Measurements from ENCODE around the gene PAGR1. TPM values are rescaled to one million over a fixed set of nuclear protein-coding genes. Genes with fewer than 3 reads are reported as not detected.
A peak's percentile ranks its signal among the peaks of the same experiment; 100 is the strongest.
"Not testable (repeated sequence)": the region's sequence is repeated elsewhere in the genome, so short reads cannot be mapped to it uniquely, and the experiment has no call there.

Gene PAGR1
- polyA plus RNA-seq, 4 donors = 30.7 to 47.7 (median 37.8) TPM

- no peak for DNase-seq (ENCODE audit: low read depth in 4 of 4, low spot score in 3 of 4)
Measured at GRCh38 chr16:29862383-29862883, 46.5 kb downstream of the PAGR1 start.

GRCh38 chr16:29862884-29863668 lies 47.1 kb downstream of the PAGR1 start, which contains the start of gene CDIPT:
Gene CDIPT, minus strand, starts transcription at chr16:29863226. Its CDS starts 369 bp downstream, at chr16:29862857.
- DNase-seq (ENCODE audit: low read depth in 4 of 4, low spot score in 3 of 4) = peak; percentile 93 to 96 (median 94)

- DNase-seq (ENCODE audit: low read depth in 4 of 4, low spot score in 3 of 4) = no peak
Measured at GRCh38 chr16:29863669-29863984, 47.7 kb downstream of the PAGR1 start.

GRCh38 chr16:29864205-29864604 lies 48.3 kb downstream of the PAGR1 start:
- DNase-seq (ENCODE audit: low read depth in 4 of 4, low spot score in 3 of 4) = no peak

- no peak for DNase-seq (ENCODE audit: low read depth in 4 of 4, low spot score in 3 of 4)
Measured at GRCh38 chr16:29868396-29869009, 52.6 kb downstream of the PAGR1 start.

GRCh38 chr16:29869067-29869466 lies 53.1 kb downstream of the PAGR1 start:
- DNase-seq (ENCODE audit: low read depth in 4 of 4, low spot score in 3 of 4) = not testable (repeated sequence)

Other genes with a start within 250 kb of the PAGR1 start
- 1 to 10 TPM; 2.0 to 3.4 (median 2.4) TPM for gene SPN, start 152.9 kb upstream of the PAGR1 start, polyA plus RNA-seq (ENCODE audit: insufficient read length in 4 of 4)
- gene QPRT, start 137.0 kb upstream of the PAGR1 start, polyA plus RNA-seq (ENCODE audit: insufficient read length in 4 of 4) = 100 to 1,000 TPM in 3 of 4 donors, 10 to 100 TPM in 1; 89.1 to 190 (median 133) TPM
- under 1 TPM; 0.16 to 0.42 (median 0.26) TPM for gene C16orf54, start 70.2 kb upstream of the PAGR1 start, polyA plus RNA-seq (ENCODE audit: insufficient read length in 4 of 4)
- gene ZG16, start 37.9 kb upstream of the PAGR1 start, polyA plus RNA-seq (ENCODE audit: insufficient read length in 4 of 4) = under 1 TPM in 1 of 4 donors, not detected in 3; 0.05 TPM
- gene KIF22, start 25.4 kb upstream of the PAGR1 start, polyA plus RNA-seq (ENCODE audit: insufficient read length in 4 of 4) = 10 to 100 TPM; 49.6 to 76.4 (median 67.0) TPM
- 100 to 1,000 TPM; 267 to 339 (median 293) TPM for gene MAZ, start 9.6 kb upstream of the PAGR1 start, polyA plus RNA-seq (ENCODE audit: insufficient read length in 4 of 4)
- gene PRRT2, start 4.0 kb upstream of the PAGR1 start, polyA plus RNA-seq (ENCODE audit: insufficient read length in 4 of 4) = 10 to 100 TPM; 12.5 to 29.4 (median 20.6) TPM
- 10 to 100 TPM; 18.5 to 22.5 (median 18.9) TPM for gene MVP, start 4.3 kb downstream of the PAGR1 start, polyA plus RNA-seq (ENCODE audit: insufficient read length in 4 of 4)
- 100 to 1,000 TPM in 1 of 4 donors, 10 to 100 TPM in 3; 79.6 to 114 (median 96.8) TPM for gene CDIPT, start 47.1 kb downstream of the PAGR1 start, polyA plus RNA-seq (ENCODE audit: insufficient read length in 4 of 4)
- 10 to 100 TPM in 3 of 4 donors, 1 to 10 TPM in 1; 9.5 to 11.8 (median 10.9) TPM for gene SEZ6L2, start 83.4 kb downstream of the PAGR1 start, polyA plus RNA-seq (ENCODE audit: insufficient read length in 4 of 4)
- 1 to 10 TPM in 1 of 4 donors, under 1 TPM in 3; 0.34 to 1.0 (median 0.73) TPM for gene ASPHD1, start 84.3 kb downstream of the PAGR1 start, polyA plus RNA-seq (ENCODE audit: insufficient read length in 4 of 4)
- gene KCTD13, start 110.1 kb downstream of the PAGR1 start, polyA plus RNA-seq (ENCODE audit: insufficient read length in 4 of 4) = 10 to 100 TPM; 10.6 to 30.3 (median 14.7) TPM
- 100 to 1,000 TPM in 3 of 4 donors, 10 to 100 TPM in 1; 72.3 to 126 (median 103) TPM for gene TMEM219, start 145.9 kb downstream of the PAGR1 start, polyA plus RNA-seq (ENCODE audit: insufficient read length in 4 of 4)
- 10 to 100 TPM; 33.2 to 59.3 (median 39.4) TPM for gene TAOK2, start 157.7 kb downstream of the PAGR1 start, polyA plus RNA-seq (ENCODE audit: insufficient read length in 4 of 4)
- 10 to 100 TPM; 12.3 to 21.6 (median 15.9) TPM for gene HIRIP3, start 179.5 kb downstream of the PAGR1 start, polyA plus RNA-seq (ENCODE audit: insufficient read length in 4 of 4)
- 10 to 100 TPM; 37.1 to 65.6 (median 41.8) TPM for gene INO80E, start 180.1 kb downstream of the PAGR1 start, polyA plus RNA-seq (ENCODE audit: insufficient read length in 4 of 4)
- gene DOC2A, start 194.9 kb downstream of the PAGR1 start, polyA plus RNA-seq (ENCODE audit: insufficient read length in 4 of 4) = 1 to 10 TPM; 1.7 to 3.2 (median 2.6) TPM
- not detected for gene C16orf92, start 207.0 kb downstream of the PAGR1 start, polyA plus RNA-seq (ENCODE audit: insufficient read length in 4 of 4)
- gene TLCD3B, start 215.1 kb downstream of the PAGR1 start, polyA plus RNA-seq (ENCODE audit: insufficient read length in 4 of 4) = 1 to 10 TPM in 2 of 4 donors, under 1 TPM in 2; 0.73 to 1.5 (median 1.0) TPM
- gene ALDOA, start 249.6 kb downstream of the PAGR1 start, polyA plus RNA-seq (ENCODE audit: insufficient read length in 4 of 4) = 100 to 1,000 TPM; 238 to 605 (median 502) TPM

All from left renal pelvis (tissue), 4 donors.